Ishikawa (cell line): ENCODE measurements around the gene CADPS.

Source experiments
- RAD21 ChIP-seq: IDR thresholded peaks from 2 replicates; pipeline ENCODE4 v1.6.1; 2012; ENCODE audit warnings: low read depth
- TAF1 ChIP-seq: IDR thresholded peaks from 2 replicates; pipeline ENCODE4 v1.6.1; 2012; ENCODE audit warnings: low read depth, mild to moderate bottlenecking

GRCh38 chr3:62554264-62554799 lies 320.9 kb downstream of the CADPS start:
- TF ChIP-seq RAD21: no peak
- no peak for TF ChIP-seq TAF1
